GM18907 (cell line): Measurements from ENCODE around the gene ESR1.

Experiments used
- ATAC-seq: cut with Tn5 transposase; IDR thresholded peaks from one replicate; pipeline ENCODE4 v1.9.1; 2021; ENCODE audit warnings: mild to moderate bottlenecking, moderate library complexity; ENCODE audit not compliant: unreplicated experiment

ESR1 gene

DNA sequence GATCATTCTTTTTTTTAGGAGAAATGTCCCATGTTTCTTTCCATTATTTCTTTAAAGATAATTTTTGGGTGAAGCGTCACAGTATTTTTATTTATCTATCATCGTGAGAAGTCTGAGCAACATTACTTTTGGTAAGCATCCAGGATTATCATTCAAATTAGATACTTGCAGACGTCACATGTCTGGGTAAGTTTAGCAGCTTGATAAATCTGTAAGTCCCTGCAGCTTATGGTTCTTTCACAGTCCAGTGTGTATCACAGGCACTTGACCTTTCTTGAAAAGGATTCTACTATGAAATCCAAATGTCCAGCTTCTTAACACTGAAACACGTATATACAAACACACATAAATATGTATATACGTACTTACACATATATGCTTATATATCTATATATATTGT, 359.4 kb downstream of the ESR1 start:
- ATAC-seq: no peak

DNA sequence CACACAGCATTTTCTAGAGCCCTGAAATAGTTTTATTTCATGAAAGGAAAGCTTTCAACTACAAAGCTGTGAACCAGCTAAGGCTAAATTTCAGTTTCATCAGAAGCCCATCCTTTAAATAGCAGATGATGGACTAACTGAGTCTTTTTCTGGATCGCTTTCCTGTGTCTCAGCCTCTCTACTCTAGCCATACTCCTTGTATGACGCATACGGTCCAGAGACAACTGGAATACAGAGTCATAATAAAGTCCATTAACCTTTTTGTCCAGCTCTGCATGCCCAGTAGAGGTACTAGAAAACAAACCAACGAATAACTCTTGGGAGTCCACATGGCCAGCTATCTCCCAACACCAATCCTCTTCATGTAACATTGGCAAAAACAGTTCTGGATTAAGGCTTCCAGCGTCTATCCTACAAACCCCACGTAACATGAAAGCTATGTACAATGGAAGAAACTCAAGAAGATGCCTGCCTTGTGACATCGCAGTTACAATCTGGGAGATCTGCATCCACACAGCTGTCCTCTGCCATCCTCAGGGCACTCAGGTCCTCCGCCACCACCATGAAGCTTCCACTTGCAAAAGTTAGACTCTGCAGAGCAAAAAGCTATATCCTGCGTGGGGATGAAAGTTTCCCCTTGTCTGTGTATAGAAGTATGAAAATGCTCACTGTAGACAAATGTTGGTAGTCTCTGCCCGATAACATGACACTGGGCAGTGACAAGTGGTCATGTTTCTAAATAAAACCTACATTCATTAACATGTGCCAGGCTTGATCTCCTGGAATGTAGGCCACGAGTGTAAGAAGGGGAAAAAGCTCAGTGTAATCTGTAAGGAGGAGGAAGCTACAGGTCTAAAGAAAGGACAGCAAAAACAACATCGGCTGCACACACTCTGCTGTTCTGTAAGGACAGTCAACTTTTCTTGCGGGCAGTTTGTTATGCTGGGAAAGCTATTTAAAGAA, 360.4 kb downstream of the ESR1 start:
- no peak for ATAC-seq

DNA sequence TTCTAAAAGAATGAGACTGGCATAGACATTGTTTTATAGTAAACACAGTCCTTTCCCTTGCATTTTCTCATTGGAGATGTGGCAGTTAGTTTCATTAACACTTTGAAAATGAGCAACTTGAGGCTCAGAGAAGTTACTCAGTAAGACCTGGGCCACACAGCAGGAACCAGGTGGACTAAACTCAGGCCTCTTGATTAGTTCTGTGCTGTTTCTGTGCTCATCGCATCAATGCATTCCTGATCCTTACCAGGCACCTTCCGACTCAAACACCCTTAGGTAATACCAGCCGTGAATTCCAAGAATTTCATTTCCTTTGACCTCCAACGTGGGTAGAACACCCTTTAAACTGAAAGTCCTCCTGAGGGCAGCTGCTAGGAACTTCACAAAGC, 362.8 kb downstream of the ESR1 start:
- ATAC-seq: no peak

DNA sequence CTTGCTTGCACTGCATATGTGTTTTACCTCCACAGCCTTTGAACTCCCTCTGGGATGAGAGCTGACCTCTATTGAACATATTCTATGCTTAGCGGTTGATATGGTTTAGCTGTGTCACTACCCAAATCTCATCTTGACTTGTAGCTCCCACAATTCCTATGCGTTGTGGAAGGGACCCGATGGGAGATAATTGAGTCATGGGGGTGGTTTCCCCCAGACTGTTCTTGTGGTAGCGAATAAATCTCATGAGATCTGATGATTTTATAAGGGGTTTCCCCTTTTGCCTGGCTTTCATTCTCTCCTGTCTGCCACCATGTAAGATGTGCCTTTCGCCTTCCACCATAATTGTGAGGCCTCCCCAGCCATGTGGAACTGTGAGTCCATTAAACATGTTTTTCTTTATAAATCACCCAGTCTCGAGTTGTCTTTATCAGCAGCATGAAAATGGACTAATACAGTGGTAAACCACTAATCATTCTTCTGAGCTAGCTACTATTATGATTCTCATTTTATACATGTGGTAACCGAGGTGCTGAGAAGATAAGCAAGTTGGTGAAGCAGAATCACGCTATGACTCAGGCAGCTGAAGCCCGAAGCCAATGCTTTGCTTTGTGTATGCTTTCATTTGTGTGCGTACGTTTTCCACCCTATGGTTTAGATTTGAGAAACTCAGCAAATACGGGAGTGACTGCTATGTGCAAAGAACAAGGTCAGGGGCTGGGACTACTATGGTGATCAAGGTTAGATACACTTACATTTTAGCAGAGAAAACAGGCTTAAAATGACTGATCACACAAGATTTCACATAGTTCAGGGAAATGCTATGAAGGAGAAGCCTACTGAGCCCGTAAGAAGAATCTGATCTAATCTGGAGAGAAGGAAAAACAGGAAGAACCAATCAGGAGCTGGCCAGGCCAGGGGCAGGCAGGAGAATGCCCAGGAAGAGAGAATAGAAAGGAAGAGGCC, 363.5 kb downstream of the ESR1 start:
- peak; percentile 99 for ATAC-seq

DNA sequence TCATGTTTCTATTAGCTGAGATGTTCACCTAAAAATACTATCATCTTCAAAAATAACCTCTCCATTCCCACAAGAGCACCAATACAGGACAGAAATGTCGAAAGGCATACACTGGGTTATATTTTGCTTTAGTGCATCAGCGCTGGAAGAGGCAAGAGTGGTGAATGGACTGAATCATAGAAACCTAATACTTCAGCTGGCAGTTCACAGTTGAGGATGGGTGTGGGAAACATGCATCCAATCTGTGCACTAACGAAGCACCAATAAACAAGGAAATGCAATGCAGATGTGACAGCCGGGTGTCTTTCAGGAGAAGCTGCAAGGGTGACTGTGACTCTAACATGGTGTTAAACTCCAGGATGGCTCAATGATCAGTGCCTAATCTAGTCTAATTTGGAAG, 365.8 kb downstream of the ESR1 start:
- ATAC-seq: no peak

DNA sequence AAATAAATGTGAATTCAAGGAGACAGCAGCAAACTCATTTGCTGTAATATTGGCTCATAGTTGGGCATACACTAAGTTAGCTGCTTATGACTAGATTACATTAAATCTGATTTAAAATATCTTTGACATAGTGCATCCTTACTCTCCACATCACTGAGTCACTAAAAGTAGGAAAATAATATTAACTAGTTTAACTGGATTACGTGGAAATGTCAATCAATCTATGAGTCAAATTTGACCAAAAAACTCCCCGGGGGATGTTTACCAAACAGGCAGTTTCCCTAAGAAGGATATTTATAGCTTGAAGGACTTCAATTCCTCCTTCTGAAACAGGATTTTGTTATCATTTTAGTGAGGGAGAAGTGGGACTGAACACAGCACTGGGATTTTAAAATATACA, 366.5 kb downstream of the ESR1 start:
- ATAC-seq: no peak

DNA sequence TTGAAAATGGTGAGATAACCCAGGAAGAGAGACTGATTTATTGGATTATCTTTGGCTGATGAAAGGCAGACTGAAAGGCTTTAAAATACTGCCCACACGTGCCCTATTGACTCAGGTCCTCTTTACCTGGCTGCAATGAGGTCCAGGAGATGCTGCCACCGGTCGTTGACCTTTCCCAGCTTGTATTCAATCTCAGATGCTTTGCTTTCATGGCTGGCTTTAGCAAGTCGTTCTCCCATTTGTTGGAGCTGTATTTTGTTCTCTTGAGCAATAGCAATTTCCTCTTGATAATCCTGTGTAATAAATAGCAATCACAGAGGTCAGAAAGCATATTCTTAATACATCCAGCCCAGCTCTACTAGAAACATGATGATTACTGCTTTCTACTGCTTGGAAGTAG, 368.8 kb downstream of the ESR1 start:
- no peak for ATAC-seq
